ENCODE data around the gene NADSYN1. TPM values are rescaled to one million over a fixed set of nuclear protein-coding genes. Genes with fewer than 3 reads are reported as not detected.

NADSYN1 gene
- total and polyA plus RNA-seq, 2 of the 13 experiments (the other 11 are each of a cell fraction or from before 2014, with no cell fraction given), result 35.7 to 51.5 TPM

DNA sequence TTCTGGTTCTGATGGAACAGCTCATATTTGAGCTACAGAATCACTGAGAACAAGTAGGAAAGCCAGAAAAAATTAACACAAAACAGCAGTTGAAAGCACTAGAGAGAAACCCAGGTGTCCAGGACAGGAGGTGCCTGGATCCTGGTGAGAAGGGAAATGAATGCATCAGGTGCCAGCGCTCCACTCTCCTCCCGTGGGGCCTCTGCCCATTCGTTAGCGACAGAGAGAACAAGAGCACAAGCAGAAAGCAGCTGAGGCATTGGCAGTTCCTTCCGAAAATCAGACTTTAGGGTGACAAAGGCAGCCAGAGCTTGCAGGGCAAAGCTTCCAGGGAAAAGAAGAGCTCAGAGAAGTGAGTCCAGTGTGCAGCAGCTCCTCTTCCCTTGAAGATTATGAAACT, 54.1 kb downstream of the NADSYN1 start:
- Histone ChIP-seq H3K27me3 (ENCODE audit: control insufficient read depth in 1 of 2, insufficient read depth in 2 of 2, low read length in 2 of 2) (no peaks in the 10 kb centered on the region), H3K4me3 (replicated peaks in 1 of 3; ENCODE audit: insufficient read depth in 1 of 3, low read depth in 2 of 3, low read length in 3 of 3) (no peak overlapping the region), H3K79me2 (ENCODE audit: insufficient read depth, low read length) (no peaks in the 10 kb centered on the region), H3K36me3 (replicated peaks in 1 of 2; ENCODE audit: control insufficient read depth in 1 of 2, insufficient read depth in 2 of 2, low read length in 2 of 2) (no peaks in the 10 kb centered on the region), H3K9me3 (ENCODE audit: low read length) (peaks cover 4% of the 10 kb centered on the region; the same call in 1 of the 2 replicates), H3K27ac (ENCODE audit: extremely low read length, insufficient read depth, low read length) (no peak overlapping the region), H2AFZ (ENCODE audit: low read length) (no peak overlapping the region), H4K20me1 (ENCODE audit: insufficient read depth, low read length) (no peaks in the 10 kb centered on the region), H3K4me2 (ENCODE audit: low read depth, low read length) (no peak overlapping the region), H3K4me1 (ENCODE audit: insufficient read depth, low read length) (no peaks in the 10 kb centered on the region), H3K9ac (ENCODE audit: insufficient read depth, low read depth, low read length) (no peak overlapping the region)
- BruUV-seq (replicated peaks), result no TSS peak
- intact Hi-C loops (cut with micrococcal nuclease; ENCODE audit: unreplicated experiment) (no loop called here), in situ Hi-C loops (cut with HindIII; ENCODE audit: extremely low pct_ligation_motif_present, low pct_unique_long_range_greater_than_20kb) (no loop called here)
- CTCF ChIA-PET (ENCODE audit: low intra/inter-chr PET ratio, low total read pairs), result no interaction called here
- DNase-seq (ENCODE audit: low spot score) (no peak), ATAC-seq (no peak), FAIRE-seq (no peak)
- POLR2A ChIA-PET, result no interaction called here
- 93% methylated on average over 5 of the region's 5 CpGs for WGBS (ENCODE audit: low lambda C conversion rate)
- no peak for TF ChIP-seq ZNF33A (CRISPR knock-in tag; IDR thresholded peaks at IDR 0.05; ENCODE audit: borderline replicate concordance)
- TF ChIP-seq, protein P1, sequence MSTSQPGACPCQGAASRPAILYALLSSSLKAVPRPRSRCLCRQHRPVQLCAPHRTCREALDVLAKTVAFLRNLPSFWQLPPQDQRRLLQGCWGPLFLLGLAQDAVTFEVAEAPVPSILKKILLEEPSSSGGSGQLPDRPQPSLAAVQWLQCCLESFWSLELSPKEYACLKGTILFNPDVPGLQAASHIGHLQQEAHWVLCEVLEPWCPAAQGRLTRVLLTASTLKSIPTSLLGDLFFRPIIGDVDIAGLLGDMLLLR (CRISPR knock-in tag; IDR thresholded peaks at IDR 0.05), result no peak
- no peak for TF ChIP-seq MNT (IDR thresholded peaks at IDR 0.05)
- TF ChIP-seq ARHGAP35 (CRISPR knock-in tag; IDR thresholded peaks at IDR 0.05; ENCODE audit: borderline replicate concordance), result no peak
- TF ChIP-seq IRF1 (CRISPR knock-in tag; IDR thresholded peaks at IDR 0.05; ENCODE audit: low read depth), result no peak
- TF ChIP-seq ZNF224 (CRISPR knock-in tag; IDR thresholded peaks at IDR 0.05), result no peak
- no peak for TF ChIP-seq HOXA9 (CRISPR knock-in tag; IDR thresholded peaks at IDR 0.05; ENCODE audit: borderline replicate concordance)
- TF ChIP-seq ZFP82 (CRISPR knock-in tag; IDR thresholded peaks at IDR 0.05; ENCODE audit: borderline replicate concordance), result no peak
- no peak for TF ChIP-seq SRF (IDR thresholded peaks at IDR 0.05; ENCODE audit: low read depth, low read length)
- TF ChIP-seq GRHL1 (CRISPR knock-in tag; conservative IDR thresholded peaks at IDR 0.05), result no peak
- no peak for TF ChIP-seq ZNF367 (CRISPR knock-in tag; IDR thresholded peaks at IDR 0.05; ENCODE audit: borderline replicate concordance)
- no peak for TF ChIP-seq CENPBD1 (CRISPR knock-in tag; IDR thresholded peaks at IDR 0.05; ENCODE audit: borderline replicate concordance, low read depth)
- TF ChIP-seq ZNF570 (CRISPR knock-in tag; IDR thresholded peaks at IDR 0.05; ENCODE audit: borderline replicate concordance), result no peak
- no peak for TF ChIP-seq PBX3 (CRISPR knock-in tag; IDR thresholded peaks at IDR 0.05; ENCODE audit: borderline replicate concordance)
- no peak for TF ChIP-seq NCOA2 (CRISPR knock-in tag; IDR thresholded peaks at IDR 0.05)
- no peak for TF ChIP-seq MTA3 (CRISPR knock-in tag; IDR thresholded peaks at IDR 0.05)
- no peak for TF ChIP-seq ATF7-NPFF (CRISPR knock-in tag; IDR thresholded peaks at IDR 0.05; ENCODE audit: low read depth)
- TF ChIP-seq SALL2 (CRISPR knock-in tag; IDR thresholded peaks at IDR 0.05), result no peak
